Stimulated activated CD4-positive, alpha-beta T cell treated with anti-CD3 and anti-CD28 coated beads, TNF-alpha, amount 100 ng/mL, for 24 hours (primary cell): Measurements from ENCODE around the gene AMD1.
"Not testable (repeated sequence)": the region's sequence is repeated elsewhere in the genome, so short reads cannot be mapped to it uniquely, and the experiment has no call there.

Source experiments
- DNase-seq, 3 experiments: peaks; one replicate each; pipeline ENCODE4 v3.0.0-alpha.2; 2020; ENCODE audit warnings: low read depth in 3 of 3

Gene AMD1

DNA sequence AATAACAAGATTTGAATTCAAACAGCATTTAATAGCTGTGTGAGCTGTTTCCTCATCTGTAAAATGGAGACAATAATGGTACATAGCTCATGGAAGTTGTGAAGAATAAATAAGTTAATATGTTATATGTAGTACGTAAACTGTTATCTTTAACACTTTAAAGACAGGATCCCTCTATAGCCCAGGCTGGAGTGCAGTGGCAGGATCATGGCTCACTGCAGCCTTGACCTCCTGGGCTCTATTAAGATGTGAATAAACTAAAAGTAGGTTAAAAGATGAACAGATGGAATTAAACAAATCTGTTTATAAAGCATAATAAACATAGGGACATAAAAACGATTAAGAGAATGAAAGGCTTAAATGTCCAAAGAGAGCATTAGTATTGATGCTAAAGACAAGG lies 3.0 kb downstream of the AMD1 start:
- DNase-seq, result no peak

DNA sequence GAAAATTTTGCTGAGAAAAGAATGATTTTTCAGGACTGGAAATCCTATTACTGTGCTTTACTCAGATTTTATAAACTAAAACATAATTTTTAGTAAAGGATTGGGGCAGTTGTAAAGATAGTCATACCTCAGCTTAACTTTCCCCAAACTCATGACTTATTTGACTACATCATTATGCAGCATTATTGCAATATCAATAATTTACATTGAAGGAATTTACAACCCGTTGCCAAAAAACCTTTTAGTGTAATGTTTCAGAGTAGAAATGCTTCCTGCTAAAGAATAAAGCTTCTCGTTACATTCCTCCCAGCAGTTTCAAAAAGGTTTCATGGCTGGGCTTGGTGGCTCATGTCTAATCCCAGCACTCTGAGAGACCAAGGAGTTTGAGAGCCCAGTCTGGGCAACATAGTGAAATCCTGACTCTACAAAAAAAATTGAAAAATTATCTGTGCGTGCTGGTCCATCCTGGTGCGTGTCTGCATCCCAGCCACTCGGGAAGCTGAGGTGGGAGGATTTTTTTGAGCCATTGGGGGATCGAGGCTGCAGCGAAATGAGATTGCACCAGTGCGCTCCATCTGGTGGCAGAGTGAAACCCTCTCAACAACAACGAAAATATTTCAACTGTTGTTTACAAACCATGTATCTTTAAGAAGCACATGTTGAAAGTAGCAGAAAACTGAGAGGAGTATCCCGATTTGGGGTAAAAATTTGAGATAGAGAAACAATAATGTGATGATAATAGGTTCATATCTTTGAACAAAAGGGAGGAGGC lies 4.4 kb downstream of the AMD1 start:
- peak in 1 of 3 experiments; percentile 5 for DNase-seq

GRCh38 chr6:110880651-110881050 lies 6.1 kb downstream of the AMD1 start:
- DNase-seq, result no peak

- DNase-seq, result no peak
Observed at GRCh38 chr6:110881546-110882273, 7.1 kb downstream of the AMD1 start.

DNA sequence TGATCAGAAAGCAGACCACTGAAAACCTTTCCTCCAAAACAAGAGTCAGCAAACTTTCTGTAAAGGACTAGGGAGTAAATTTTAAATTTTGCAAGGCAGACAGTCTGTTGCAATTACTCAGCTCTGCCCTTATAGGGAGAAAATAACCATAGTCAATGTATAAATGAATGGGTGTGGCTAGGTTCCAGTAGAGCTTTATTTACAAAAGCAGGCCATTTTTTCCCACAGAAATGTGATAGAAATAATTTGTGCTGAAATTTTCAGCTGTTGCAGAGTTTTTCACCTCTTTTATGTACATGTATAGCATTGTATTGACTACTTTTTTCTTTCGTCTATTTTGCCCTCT lies 7.7 kb downstream of the AMD1 start:
- no peak for DNase-seq

DNA sequence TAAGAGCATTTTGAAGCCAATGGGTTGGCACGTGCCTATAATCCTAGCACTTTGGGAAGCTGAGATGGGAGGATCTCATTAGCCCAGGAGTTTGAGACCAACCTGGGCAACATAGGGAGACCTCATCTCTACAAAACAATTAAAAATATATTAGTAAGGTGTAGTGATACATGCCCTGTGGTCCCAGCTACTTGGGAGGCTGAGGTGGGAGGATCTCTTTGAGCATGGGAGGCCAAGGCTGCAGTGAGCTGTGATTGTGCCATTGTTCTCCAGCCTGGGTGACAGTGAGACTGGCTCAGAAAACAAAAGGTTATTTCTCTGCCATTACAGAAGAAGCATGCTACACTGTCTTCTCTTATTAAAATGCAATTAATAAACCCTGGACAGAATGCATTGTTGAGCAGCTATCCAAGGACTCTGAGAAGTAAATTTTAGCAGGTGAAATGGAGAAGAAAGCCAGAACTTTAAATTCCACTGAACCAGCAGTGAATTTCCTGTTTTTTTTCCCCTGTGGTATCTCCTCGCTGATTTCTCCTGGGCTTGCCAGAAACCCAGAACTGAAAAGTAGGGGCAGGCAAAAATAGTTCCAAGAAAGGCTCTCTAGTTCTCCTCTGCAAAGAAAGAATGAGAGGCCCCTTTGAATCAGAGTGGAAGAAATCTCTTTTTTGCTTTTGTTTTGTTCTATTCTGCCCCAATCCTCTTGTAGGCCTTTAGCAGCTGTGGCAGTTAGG lies 8.4 kb downstream of the AMD1 start:
- DNase-seq, result no peak

- DNase-seq, result no peak
Observed at GRCh38 chr6:110884321-110884720, 9.7 kb downstream of the AMD1 start.

DNA sequence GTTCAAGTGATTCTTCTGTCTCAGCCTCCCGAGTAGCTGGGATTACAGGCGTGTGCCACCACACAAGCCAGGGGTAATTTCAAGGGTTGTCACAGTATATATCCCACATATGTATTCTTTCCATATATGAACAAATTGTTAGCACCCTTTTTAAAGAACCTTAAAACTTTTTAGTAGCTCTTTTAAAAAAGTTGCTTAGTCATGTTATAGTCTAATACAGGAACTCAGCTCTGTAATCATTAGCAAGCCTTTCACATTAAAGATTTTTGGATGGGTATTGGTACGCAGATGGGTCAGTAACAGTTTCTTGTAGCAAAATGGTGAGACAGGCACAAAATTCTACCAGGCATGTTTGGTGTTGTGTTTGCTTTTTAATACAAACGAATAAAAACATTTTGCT lies 10.9 kb downstream of the AMD1 start:
- DNase-seq, result no peak

DNA sequence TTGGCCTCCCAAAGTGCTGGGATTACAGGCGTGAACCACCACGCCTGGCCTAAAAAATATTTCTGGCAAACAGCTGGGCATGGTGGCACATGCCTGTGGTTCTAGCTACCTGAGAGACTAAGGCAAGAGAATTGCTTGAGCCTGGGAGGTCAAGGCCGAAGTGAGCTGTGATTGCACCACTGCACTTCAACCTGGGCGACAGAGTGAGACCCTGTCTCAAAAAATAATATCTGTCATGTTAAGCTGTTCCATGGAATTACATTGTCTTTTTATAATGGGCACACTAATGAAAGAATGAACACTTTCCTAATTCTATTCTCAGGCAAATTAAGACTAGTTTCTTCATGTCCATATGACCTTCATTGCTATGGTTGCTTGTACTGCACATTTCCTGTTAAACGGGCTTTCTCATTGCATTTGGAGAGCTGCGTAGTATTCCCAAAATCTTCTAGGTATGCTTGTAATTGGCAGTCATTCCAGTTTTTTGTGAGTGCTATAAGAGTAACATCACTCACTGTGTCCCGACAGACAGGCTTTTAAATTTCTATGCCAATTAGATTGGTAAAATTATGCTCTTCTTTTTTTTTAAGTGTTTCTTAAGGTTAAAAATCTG lies 12.1 kb downstream of the AMD1 start:
- no peak for DNase-seq

DNA sequence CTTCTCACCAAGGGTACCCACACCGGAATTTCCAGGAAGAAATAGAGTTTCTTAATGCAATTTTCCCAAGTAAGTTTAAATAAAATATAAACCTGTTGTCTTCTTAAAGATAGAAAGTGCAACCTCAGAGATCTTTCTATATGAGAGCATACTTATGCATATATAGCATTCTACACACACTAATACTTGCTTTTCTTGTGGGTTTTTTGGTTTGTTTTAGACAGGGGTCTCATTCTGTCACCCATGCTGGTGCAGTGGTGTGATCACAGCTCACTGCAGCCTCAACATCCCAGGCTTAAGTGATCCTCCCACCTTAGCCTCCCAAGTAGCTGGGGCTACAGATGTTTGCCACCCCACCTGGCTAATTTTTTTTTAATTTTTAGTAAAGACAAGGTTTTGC lies 15.7 kb downstream of the AMD1 start:
- DNase-seq, result no peak

GRCh38 chr6:110895907-110896608 lies 21.5 kb downstream of the AMD1 start:
- no peak for DNase-seq

GRCh38 chr6:110897433-110897832 lies 22.8 kb downstream of the AMD1 start:
- no peak for DNase-seq

GRCh38 chr6:110898111-110898510 lies 23.5 kb downstream of the AMD1 start:
- no peak for DNase-seq

DNA sequence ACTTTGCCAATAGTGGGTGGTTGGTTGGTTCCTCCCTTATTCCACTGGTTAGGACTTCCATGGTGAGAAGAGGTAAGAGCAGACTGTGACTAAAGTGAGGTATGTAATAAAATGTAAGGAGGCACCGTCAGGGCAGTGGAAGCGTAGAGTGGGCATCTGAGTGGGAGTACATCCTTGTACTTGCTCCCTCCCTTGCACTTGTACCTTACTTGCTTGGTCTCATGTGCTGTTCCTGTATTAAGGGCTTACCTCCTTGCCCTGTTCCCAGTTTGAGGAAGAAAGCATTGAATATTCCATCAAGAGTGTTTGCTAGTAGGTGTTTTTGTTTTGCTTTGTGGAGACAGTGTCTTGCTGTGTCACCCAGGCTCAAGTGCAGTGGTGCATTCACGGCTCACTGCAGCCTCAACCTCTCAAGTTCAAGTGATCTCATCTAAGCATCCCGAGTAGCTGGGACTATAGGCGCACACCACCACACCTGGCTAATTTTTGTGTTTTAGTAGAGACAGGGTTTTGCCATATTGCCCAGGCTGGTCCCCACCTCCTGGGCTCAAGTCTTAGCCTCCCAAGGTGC lies 25.5 kb downstream of the AMD1 start:
- no peak for DNase-seq

DNA sequence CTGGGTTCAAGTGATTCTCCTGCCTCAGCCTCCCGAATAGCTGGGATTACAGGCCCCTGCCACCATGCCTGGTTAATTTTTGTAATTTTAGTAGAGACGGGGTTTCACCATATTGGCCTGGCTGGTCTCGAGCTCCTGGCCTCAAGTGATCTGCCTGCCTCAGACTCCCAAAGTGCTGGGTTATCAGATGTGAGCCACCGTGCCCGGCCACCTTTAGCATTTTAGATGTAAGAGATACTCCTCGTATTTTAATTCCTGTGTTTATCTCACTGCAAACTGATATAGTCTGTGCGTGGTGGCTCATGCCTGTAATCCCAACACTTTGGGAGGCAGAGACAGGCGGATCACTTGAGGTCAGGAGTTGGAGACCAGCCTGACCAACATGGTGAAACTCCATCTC lies 27.0 kb downstream of the AMD1 start:
- DNase-seq, result not testable (repeated sequence)

DNA sequence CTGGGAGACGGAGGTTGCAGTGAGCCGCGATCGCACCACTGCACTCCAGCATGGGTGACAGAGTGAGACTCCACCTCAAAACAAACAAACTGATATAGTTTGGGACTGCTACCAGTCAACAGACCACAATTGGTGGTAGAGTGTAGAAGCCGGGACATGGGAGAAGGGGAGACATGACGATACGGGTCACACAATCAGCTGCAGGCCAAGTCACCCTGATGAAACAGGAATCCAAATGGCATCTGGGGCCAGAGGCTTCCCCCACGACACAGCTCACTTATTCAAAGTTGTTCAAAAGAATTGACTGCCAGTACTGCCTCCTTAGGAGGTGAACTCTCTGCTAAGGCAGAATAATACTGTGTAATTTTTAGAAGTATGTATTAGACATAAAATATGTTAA lies 27.5 kb downstream of the AMD1 start:
- no peak for DNase-seq

- DNase-seq, result not testable (repeated sequence)
Observed at GRCh38 chr6:110906273-110906672, 31.7 kb downstream of the AMD1 start.

DNA sequence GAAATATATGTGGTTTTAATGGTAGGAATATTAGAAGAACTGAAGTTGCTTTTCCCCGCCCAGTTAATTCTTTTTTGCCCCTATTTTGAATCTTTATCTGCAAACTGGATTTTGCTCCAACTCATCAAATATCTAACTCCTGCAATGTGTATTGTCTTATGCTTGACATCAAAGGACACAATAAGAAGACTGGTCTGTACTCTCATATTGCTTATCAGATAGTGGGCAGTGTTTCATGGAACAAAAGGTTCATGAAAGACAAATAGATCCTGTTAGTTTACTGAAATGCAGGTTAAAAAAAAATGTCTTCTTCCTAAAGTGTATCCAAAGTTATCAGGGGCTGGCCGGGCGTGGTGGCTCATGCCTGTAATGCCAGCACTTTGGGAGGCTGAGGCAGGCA lies 56.2 kb downstream of the AMD1 start:
- DNase-seq, result no peak

- DNase-seq, result no peak
Observed at GRCh38 chr6:110933912-110934311, 59.3 kb downstream of the AMD1 start.

- no peak for DNase-seq
Observed at GRCh38 chr6:110934381-110934898, 59.9 kb downstream of the AMD1 start.

DNA sequence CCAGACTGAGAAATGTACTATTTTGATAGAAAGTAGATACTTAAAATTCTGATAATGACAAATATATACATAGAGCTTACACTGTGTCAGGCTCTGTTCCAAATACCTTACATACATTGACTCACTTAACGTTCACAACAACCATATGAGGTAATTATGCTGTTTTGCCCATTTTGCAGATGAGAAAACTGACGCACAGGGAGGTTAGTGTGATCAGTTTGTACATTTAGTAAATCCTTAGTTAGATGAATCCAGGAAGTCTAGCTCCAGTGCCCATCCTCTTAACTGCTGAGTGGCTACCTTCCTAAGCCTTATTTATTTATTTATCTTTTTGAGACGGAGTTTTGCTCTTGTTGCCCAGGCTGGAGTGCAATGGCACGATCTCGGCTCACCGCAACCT lies 60.6 kb downstream of the AMD1 start:
- DNase-seq, result no peak
